Lower leg skin (tissue), 4 donors: ENCODE data around the gene EXOSC2. TPM values are rescaled to one million over a fixed set of nuclear protein-coding genes. Genes with fewer than 3 reads are reported as not detected.

Source experiments
- DNase-seq, 2 donors: peaks; one replicate each; pipeline ENCODE4 v3.0.0-alpha.2; 2019; ENCODE audit warnings: low spot score in 2 of 2
- H3K4me3 ChIP-seq: fragments of 200-600 bp; sonication (generic); 2 replicates; pipeline ENCODE4 v1.5.1; 2017; ENCODE audit warnings: mild to moderate bottlenecking, low read depth; ENCODE audit not compliant: poor library complexity, severe bottlenecking
- CTCF ChIP-seq, 3 donors: fragments of 450-650 bp; IDR thresholded peaks; one replicate each; pipeline ENCODE4 v1.5.1; 2016; ENCODE audit warnings: antibody characterized with exemption in 3 of 3, mild to moderate bottlenecking in 3 of 3, moderate library complexity in 2 of 3
- POLR2A ChIP-seq, 2 donors: fragments of 450-650 bp; IDR thresholded peaks; one replicate each; pipeline ENCODE4 v1.6.1; 2016 to 2017; ENCODE audit warnings: antibody characterized with exemption in 2 of 2, mild to moderate bottlenecking in 1 of 2, moderate library complexity in 1 of 2
- WGBS, 2 donors: methylation state at CpG; one replicate each; pipeline ENCODE4 v1.1.5; 2018; 5-methylcytosine and 5-hydroxymethylcytosine counted together
- intact Hi-C: fragments of 100-400 bp; cut with DNase I; formaldehyde crosslinking; loops from one replicate; pipeline ENCODE4 v1.15.0; 2023; ENCODE audit warnings: low total_unique reads
- total RNA-seq, 4 donors: library from RNA; depleted of rRNA; stranded (reverse); fragments of >200 nt; gene quantifications; one replicate each; pipeline ENCODE4 v1.1.0, GENCODE V29; 2016

Gene EXOSC2
- total RNA-seq, 4 donors from 2014 or later: 14.8 to 19.7 (median 17.9) TPM

- intact Hi-C loops: no loop called here
- TF ChIP-seq POLR2A (IDR thresholded peaks at IDR 0.05) (no peak), CTCF (IDR thresholded peaks at IDR 0.05) (no peak)
- WGBS, 2 donors: 1% methylated on average over 8 of the region's 8 CpGs
Measured at GRCh38 chr9:130694205-130694604, 625 bp downstream of the EXOSC2 start.

GRCh38 chr9:130696139-130696650, 2.6 kb downstream of the EXOSC2 start:
- no peak for DNase-seq
- intact Hi-C loops: no loop called here
- no peak overlapping the region for H3K4me3 ChIP-seq
- 81 to 93% methylated on average over 4 of the region's 4 CpGs for WGBS, 2 donors
- TF ChIP-seq CTCF (IDR thresholded peaks at IDR 0.05) (no peak), POLR2A (IDR thresholded peaks at IDR 0.05) (no peak)

More at GRCh38 chr9:130694205-130694604, 625 bp downstream of the EXOSC2 start:
- no peak for DNase-seq
- peak overlapping the region; percentile 74 for H3K4me3 ChIP-seq

- no peak for DNase-seq
- TF ChIP-seq POLR2A (IDR thresholded peaks at IDR 0.05) (no peak), CTCF (IDR thresholded peaks at IDR 0.05) (no peak)
- WGBS, 2 donors: 86 to 89% methylated on average over 8 of the region's 8 CpGs
- intact Hi-C loops: no loop called here
- H3K4me3 ChIP-seq: no peak overlapping the region
Measured at GRCh38 chr9:130696996-130697395, 3.4 kb downstream of the EXOSC2 start.

GRCh38 chr9:130698514-130698913, 4.9 kb downstream of the EXOSC2 start:
- 74 to 78% methylated on average over 3 of the region's 3 CpGs for WGBS, 2 donors
- TF ChIP-seq CTCF (IDR thresholded peaks at IDR 0.05): no peak
- no peak for TF ChIP-seq POLR2A (IDR thresholded peaks at IDR 0.05)
- no peak for DNase-seq
- no peak overlapping the region for H3K4me3 ChIP-seq
- intact Hi-C loops: no loop called here

GRCh38 chr9:130699047-130699446, 5.5 kb downstream of the EXOSC2 start:
- TF ChIP-seq CTCF (IDR thresholded peaks at IDR 0.05) (no peak), POLR2A (IDR thresholded peaks at IDR 0.05) (no peak)
- no peak for DNase-seq
- H3K4me3 ChIP-seq: no peak overlapping the region
- intact Hi-C loops: no loop called here
- 89 to 92% methylated on average over 2 of the region's 2 CpGs for WGBS, 2 donors
